Endothelial cell of umbilical vein (primary cell): ENCODE results near the gene GPR37L1.
"Not testable (repeated sequence)": the region's sequence is repeated elsewhere in the genome, so short reads cannot be mapped to it uniquely, and the experiment has no call there.

Experiments used
- EZH2 ChIP-seq: IDR thresholded peaks from 2 replicates; pipeline ENCODE4 v1.6.1; 2012; ENCODE audit warnings: borderline replicate concordance, low read depth, mild to moderate bottlenecking, moderate library complexity, low read length, inconsistent platforms; ENCODE audit not compliant: severe bottlenecking
- JUN ChIP-seq: IDR thresholded peaks from 2 replicates; pipeline ENCODE4 v1.6.1; 2011; ENCODE audit warnings: borderline replicate concordance, low read depth; ENCODE audit not compliant: insufficient read length, insufficient read depth
- MYC ChIP-seq: IDR thresholded peaks from one replicate; pipeline ENCODE4 v1.6.1; 2011; ENCODE audit warnings: mild to moderate bottlenecking, low read depth, low read length
- POLR2A ChIP-seq: IDR thresholded peaks from 2 replicates; pipeline ENCODE4 v1.6.1; 2012; ENCODE audit warnings: low read depth, mild to moderate bottlenecking, control low read depth, low read length
- POLR2AphosphoS5 ChIP-seq: IDR thresholded peaks from 2 replicates; pipeline ENCODE4 v1.6.1; 2012; ENCODE audit warnings: low read depth, mild to moderate bottlenecking, control low read depth, low read length, moderate library complexity; ENCODE audit not compliant: insufficient read depth
- TF ChIP-seq, protein P1 (sequence below), 2 donors: IDR thresholded peaks; 1 replicate in 1 of 2; 2 replicates in 1 of 2; pipeline ENCODE4 v1.5.1; 2011; ENCODE audit warnings: low read length in 2 of 2, mild to moderate bottlenecking in 2 of 2, moderate library complexity in 2 of 2, control low read depth in 1 of 2, inconsistent platforms in 1 of 2, low read depth in 1 of 2; ENCODE audit not compliant: insufficient read depth in 1 of 2; ENCODE audit errors: extremely low read depth in 1 of 2
- TF ChIP-seq, protein P2 (sequence below): IDR thresholded peaks from 2 replicates; pipeline ENCODE4 v1.6.1; 2011; ENCODE audit not compliant: insufficient read depth, insufficient read length

DNA sequence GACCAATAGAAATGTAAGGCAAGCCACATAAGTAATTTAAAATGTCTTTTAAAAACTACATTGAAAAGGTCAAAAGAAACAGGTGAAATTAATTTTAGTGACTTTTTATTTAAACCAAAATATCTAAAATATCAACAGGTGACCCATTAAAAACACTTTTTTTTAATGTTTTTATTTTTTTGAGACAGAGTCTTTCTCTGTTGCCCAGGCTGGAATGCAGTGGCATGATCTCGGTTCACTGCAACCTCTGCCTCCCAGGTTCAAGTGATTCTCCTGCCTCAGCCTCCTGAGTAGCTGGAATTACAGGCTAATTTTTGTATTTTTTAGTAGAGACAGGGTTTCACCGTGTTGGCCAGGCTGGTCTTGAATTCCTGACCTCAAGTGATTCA lies 58.0 kb downstream of the GPR37L1 start:
- TF ChIP-seq, protein P1, sequence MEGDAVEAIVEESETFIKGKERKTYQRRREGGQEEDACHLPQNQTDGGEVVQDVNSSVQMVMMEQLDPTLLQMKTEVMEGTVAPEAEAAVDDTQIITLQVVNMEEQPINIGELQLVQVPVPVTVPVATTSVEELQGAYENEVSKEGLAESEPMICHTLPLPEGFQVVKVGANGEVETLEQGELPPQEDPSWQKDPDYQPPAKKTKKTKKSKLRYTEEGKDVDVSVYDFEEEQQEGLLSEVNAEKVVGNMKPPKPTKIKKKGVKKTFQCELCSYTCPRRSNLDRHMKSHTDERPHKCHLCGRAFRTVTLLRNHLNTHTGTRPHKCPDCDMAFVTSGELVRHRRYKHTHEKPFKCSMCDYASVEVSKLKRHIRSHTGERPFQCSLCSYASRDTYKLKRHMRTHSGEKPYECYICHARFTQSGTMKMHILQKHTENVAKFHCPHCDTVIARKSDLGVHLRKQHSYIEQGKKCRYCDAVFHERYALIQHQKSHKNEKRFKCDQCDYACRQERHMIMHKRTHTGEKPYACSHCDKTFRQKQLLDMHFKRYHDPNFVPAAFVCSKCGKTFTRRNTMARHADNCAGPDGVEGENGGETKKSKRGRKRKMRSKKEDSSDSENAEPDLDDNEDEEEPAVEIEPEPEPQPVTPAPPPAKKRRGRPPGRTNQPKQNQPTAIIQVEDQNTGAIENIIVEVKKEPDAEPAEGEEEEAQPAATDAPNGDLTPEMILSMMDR (IDR thresholded peaks at IDR 0.05; ENCODE audit: extremely low read depth in 1 of 2, insufficient read depth in 1 of 2, low read depth in 1 of 2, low read length in 2 of 2) = not testable (repeated sequence)
- not testable (repeated sequence) for TF ChIP-seq MYC, JUN, EZH2, POLR2A, POLR2AphosphoS5
- TF ChIP-seq, protein P2, sequence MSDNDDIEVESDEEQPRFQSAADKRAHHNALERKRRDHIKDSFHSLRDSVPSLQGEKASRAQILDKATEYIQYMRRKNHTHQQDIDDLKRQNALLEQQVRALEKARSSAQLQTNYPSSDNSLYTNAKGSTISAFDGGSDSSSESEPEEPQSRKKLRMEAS = not testable (repeated sequence)
